ENCODE results near the gene RHOC. TPM values are rescaled to one million over a fixed set of nuclear protein-coding genes. Genes with fewer than 3 reads are reported as not detected.

The RHOC gene
- total RNA-seq, 2 experiments from 2014 or later: 23.1 to 43.3 TPM

DNA sequence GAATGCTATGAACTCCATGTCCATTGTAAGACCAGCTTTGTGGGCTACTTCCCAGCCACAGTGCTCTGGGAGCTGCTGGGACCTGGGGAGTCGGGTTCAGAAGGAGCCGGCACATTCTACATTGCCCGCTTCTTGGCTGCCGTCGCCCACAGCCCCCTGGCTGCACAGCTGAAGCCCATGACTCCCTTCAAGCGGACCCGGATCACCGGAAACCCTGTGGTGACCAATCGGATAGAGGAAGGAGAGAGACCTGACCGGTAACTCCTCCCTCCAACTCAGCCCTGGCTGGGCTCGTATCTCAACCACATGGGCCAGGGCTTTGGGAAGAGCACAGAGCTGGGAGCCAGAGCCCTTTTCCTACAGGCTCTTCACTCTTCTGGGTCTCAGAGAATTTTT lies 17.1 kb downstream of the RHOC start:
- intact Hi-C loops (cut with micrococcal nuclease; ENCODE audit: unreplicated experiment): no loop called here
- CTCF ChIA-PET (ENCODE audit: unreplicated experiment): no interaction called here
- BruUV-seq (replicated peaks): no TSS peak

DNA sequence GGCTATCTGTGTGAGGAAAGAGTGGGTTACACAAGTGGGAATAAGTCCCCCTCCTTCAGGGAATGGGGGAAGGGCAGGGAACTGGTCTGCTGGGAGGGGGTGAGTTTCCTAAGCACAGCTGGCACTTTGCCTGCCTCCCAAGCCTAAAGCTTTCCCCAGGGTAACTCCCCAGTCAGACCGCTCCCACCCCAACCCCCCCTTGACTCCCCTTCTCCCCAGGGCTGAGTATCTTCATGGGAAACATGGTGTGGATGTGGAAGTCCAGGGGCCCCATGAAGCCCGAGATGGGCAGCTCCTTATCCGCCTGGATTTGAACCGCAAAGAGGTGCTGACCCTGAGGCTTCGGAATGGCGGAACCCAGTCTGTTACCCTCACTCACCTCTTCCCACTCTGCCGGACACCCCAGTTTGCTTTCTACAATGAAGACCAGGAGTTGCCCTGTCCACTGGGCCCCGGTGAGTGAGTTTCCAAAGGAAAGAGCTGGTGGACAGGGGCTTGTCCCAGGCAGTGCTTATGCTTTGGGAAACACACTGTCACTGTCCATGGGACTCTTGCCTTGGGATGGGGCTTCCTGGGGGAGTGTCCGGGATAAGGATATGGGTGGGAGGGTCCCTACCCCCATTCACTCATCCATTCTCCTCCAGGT lies 17.6 kb downstream of the RHOC start:
- H4K20me1 ChIP-seq (ENCODE audit: insufficient read depth, low read length): no peaks in the 10 kb centered on the region
- no peaks in the 10 kb centered on the region for H3K36me3 ChIP-seq (ENCODE audit: insufficient read depth, low read length)
- no peak for DNase-seq (ENCODE audit: low spot score)
- no peaks in the 10 kb centered on the region for H3K9me3 ChIP-seq (ENCODE audit: low read length)
- no peaks in the 10 kb centered on the region for H3K79me2 ChIP-seq (ENCODE audit: insufficient read depth, low read depth, low read length)
- ChIA-PET POLR2A (interaction anchor here (0.6 to 1.5 kb wide), 3 partner anchors 11 to 27 kb away, joined by 3 to 4 read pairs (median 3); no protein-coding TSS in a partner anchor), CTCF (ENCODE audit: unreplicated experiment) (no interaction called here)
- no peak overlapping the region for H2AFZ ChIP-seq (ENCODE audit: low read length)
- TF ChIP-seq, protein P1, sequence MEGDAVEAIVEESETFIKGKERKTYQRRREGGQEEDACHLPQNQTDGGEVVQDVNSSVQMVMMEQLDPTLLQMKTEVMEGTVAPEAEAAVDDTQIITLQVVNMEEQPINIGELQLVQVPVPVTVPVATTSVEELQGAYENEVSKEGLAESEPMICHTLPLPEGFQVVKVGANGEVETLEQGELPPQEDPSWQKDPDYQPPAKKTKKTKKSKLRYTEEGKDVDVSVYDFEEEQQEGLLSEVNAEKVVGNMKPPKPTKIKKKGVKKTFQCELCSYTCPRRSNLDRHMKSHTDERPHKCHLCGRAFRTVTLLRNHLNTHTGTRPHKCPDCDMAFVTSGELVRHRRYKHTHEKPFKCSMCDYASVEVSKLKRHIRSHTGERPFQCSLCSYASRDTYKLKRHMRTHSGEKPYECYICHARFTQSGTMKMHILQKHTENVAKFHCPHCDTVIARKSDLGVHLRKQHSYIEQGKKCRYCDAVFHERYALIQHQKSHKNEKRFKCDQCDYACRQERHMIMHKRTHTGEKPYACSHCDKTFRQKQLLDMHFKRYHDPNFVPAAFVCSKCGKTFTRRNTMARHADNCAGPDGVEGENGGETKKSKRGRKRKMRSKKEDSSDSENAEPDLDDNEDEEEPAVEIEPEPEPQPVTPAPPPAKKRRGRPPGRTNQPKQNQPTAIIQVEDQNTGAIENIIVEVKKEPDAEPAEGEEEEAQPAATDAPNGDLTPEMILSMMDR (conservative IDR thresholded peaks at IDR 0.05; ENCODE audit: low read length): no peak
- H3K4me2 ChIP-seq (ENCODE audit: low read length): no peak overlapping the region
- no peaks in the 10 kb centered on the region for H3K9me2 ChIP-seq (ENCODE audit: insufficient read depth, low read length)
- no peak overlapping the region for H3K4me3 ChIP-seq (ENCODE audit: low read depth, low read length, poor library complexity, severe bottlenecking)
- H3K4me1 ChIP-seq (ENCODE audit: insufficient read depth, low read length, poor library complexity, severe bottlenecking): no peaks in the 10 kb centered on the region
- no TSS peak for BruUV-seq (replicated peaks)
- H3K27ac ChIP-seq (ENCODE audit: low read depth, low read length, poor library complexity, severe bottlenecking): no peak overlapping the region
- intact Hi-C loops (cut with micrococcal nuclease; ENCODE audit: unreplicated experiment): no loop called here

More for the DNA sequence above, 17.1 kb downstream of the RHOC start:
- H3K79me2 ChIP-seq (ENCODE audit: insufficient read depth, low read depth, low read length): no peaks in the 10 kb centered on the region
- POLR2A ChIA-PET: interaction anchor here (1.2 to 1.5 kb wide), 2 partner anchors 11 to 12 kb away, joined by 3 read pairs; no protein-coding TSS in a partner anchor
- TF ChIP-seq, protein P1 (conservative IDR thresholded peaks at IDR 0.05; ENCODE audit: low read length): no peak
- no peak for TF ChIP-seq EZH2phosphoT487 (IDR thresholded peaks at IDR 0.05; ENCODE audit: borderline replicate concordance, low read depth, low read length)
- no peaks in the 10 kb centered on the region for H3K4me1 ChIP-seq (ENCODE audit: insufficient read depth, low read length, poor library complexity, severe bottlenecking)
- no peak overlapping the region for H2AFZ ChIP-seq (ENCODE audit: low read length)
- no peaks in the 10 kb centered on the region for H3K9me3 ChIP-seq (ENCODE audit: low read length)
- DNase-seq (ENCODE audit: low spot score): no peak
- no peaks in the 10 kb centered on the region for H3K9me2 ChIP-seq (ENCODE audit: insufficient read depth, low read length)
- H3K4me3 ChIP-seq (ENCODE audit: low read depth, low read length, poor library complexity, severe bottlenecking): no peak overlapping the region
- H4K20me1 ChIP-seq (ENCODE audit: insufficient read depth, low read length): no peaks in the 10 kb centered on the region
- H3K27ac ChIP-seq (ENCODE audit: low read depth, low read length, poor library complexity, severe bottlenecking): no peak overlapping the region
- H3K4me2 ChIP-seq (ENCODE audit: low read length): no peak overlapping the region
- H3K36me3 ChIP-seq (ENCODE audit: insufficient read depth, low read length): no peaks in the 10 kb centered on the region

DNA sequence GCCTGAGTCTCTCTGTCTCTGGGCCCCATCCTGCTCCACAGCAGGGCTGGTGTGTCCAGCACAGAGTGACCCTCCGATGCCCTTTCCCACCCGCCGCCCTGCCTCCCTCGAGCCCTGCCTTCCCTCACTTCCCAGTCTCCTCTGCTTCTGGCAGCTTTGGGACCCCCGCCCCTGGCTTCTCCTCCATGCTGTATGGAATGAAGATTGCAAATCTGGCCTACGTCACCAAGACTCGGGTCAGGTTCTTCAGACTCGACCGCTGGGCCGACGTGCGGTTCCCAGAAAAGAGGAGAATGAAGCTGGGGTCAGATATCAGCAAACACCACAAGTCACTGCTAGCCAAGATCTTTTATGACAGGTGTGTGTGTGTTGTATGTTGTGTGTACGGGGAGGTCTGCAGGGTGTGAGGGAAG lies 18.1 kb downstream of the RHOC start:
- no peak for DNase-seq (ENCODE audit: low spot score)
- no peak overlapping the region for H3K27ac ChIP-seq (ENCODE audit: low read depth, low read length, poor library complexity, severe bottlenecking)
- H3K4me1 ChIP-seq (ENCODE audit: insufficient read depth, low read length, poor library complexity, severe bottlenecking): no peaks in the 10 kb centered on the region
- no peak overlapping the region for H3K4me2 ChIP-seq (ENCODE audit: low read length)
- no peaks in the 10 kb centered on the region for H3K9me3 ChIP-seq (ENCODE audit: low read length)
- no peaks in the 10 kb centered on the region for H3K79me2 ChIP-seq (ENCODE audit: insufficient read depth, low read depth, low read length)
- ChIA-PET POLR2A (interaction anchor here (0.6 to 1.2 kb wide), 2 partner anchors 13 to 26 kb away, joined by 3 to 4 read pairs; no protein-coding TSS in a partner anchor), CTCF (ENCODE audit: unreplicated experiment) (no interaction called here)
- TF ChIP-seq EZH2phosphoT487 (IDR thresholded peaks at IDR 0.05; ENCODE audit: borderline replicate concordance, low read depth, low read length): no peak
- TF ChIP-seq, protein P1 (conservative IDR thresholded peaks at IDR 0.05; ENCODE audit: low read length): no peak
- no TSS peak for BruUV-seq (replicated peaks)
- H3K36me3 ChIP-seq (ENCODE audit: insufficient read depth, low read length): no peaks in the 10 kb centered on the region
- no peak overlapping the region for H3K4me3 ChIP-seq (ENCODE audit: low read depth, low read length, poor library complexity, severe bottlenecking)
- H3K9me2 ChIP-seq (ENCODE audit: insufficient read depth, low read length): no peaks in the 10 kb centered on the region
- H4K20me1 ChIP-seq (ENCODE audit: insufficient read depth, low read length): no peaks in the 10 kb centered on the region
- H2AFZ ChIP-seq (ENCODE audit: low read length): no peak overlapping the region
- intact Hi-C loops (cut with micrococcal nuclease; ENCODE audit: unreplicated experiment): no loop called here

Measured in OCI-LY7 (cell line).